GM19193 (cell line): Measurements from ENCODE around the gene GASK1A.

Source experiments
- POLR2A ChIP-seq: IDR thresholded peaks from 4 replicates; pipeline ENCODE4 v1.6.1; 2011; ENCODE audit not compliant: insufficient read depth, insufficient read length; ENCODE audit errors: extremely low read depth

The GASK1A gene

DNA sequence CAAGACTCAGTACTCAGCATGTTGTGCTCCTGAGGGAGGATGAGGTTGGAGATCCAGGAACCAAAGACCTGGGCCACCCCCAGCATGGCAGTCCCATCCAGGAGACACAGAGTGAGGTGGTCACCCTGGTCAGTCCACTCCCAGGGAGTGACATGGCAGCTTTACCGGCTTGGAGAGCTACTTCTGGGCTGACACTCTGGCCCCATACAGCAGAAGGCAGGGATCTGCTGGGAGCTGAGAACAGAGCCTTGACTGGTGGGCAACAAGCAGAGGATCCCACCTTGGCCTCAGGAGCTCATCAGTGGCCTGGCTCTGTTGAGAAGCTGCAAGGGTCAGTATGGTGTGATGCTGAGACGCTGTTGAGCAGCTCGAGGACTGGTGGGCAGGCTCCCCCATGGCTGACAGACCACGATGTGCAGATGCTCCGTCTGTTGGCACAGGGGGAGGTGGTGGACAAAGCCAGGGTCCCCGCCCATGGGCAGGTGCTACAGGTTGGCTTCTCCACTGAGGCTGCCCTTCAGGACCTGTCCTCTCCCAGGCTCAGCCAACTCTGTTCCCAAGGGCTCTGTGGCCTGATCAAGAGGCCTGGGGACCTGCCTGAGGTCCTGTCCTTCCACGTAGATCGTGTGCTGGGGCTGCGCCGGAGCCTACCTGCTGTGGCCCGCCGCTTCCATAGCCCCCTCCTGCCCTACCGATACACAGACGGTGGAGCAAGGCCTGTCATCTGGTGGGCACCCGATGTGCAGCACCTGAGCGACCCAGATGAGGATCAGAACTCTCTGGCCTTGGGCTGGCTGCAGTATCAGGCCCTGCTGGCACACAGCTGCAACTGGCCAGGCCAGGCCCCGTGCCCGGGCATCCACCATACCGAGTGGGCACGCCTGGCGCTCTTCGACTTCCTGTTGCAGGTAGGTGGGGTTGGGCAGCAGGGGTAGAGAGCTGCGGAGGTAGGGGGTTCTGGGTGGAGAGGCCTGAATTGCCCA is 53.8 kb downstream of the GASK1A start:
- TF ChIP-seq POLR2A: no peak

DNA sequence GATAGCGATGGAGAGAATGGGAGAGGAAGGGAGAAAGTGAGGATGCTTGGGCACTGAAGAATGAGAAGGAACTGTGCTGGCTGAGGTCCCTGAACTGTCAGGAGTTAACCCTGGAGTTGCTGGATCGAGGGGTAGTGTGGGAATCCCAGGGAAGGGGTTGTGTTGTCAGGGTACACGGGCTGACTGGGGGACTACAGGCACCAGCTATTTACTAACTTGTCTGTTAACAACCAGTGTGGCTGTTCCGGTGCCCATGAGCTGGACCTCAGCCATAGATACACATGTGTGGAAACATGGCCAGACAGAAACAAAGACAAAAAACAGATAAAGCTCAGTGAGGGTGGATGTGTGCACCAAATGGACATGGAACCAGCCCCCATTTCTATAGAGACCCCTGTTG is 55.1 kb downstream of the GASK1A start:
- TF ChIP-seq POLR2A: no peak

DNA sequence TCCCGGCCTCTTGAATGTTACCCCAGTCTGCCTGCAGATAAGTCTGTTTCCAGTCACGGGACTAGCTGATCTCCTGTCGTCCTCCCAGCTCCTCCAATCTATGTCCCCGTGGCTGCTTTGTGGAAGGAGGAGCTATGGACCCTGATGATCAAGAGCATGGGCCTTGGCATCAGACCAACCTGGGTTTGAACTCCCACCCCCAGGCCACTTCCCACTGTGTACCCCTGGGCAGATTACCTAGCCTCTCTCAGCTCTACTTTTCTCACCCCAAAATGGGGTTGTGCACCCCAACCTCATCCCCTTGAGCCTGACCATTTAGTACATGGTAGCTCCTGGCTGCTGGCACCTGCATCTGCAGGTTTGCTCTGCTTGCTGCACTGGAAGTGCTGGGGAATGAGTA is 55.8 kb downstream of the GASK1A start:
- TF ChIP-seq POLR2A: no peak

DNA sequence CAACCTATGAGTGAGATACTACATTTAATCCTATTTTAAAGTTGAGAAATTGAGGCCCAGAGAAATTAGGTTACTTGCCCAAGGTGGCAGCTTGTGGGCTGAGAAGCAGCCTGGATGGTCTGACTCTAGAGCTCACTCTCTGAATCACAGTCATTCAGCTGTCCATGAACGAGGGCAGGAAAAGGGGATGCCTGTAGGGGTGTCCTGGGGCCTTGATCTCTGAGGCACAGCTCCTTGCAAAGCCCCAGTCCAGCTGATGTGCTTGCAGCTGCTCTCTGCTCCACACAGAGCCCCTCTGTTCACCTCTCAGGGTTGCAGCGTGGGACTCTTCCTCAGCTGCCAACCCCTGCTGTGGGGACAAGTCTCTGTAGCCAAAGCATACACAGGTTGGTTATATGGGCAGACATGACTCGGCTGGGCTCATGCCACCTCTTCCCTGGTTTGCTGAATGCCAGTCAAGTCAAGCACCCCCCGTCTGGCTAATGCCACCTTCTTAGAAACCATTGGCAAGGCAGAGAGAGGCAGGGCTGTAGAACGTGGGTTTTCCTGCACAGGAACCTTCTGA is 56.8 kb downstream of the GASK1A start:
- TF ChIP-seq POLR2A: no peak

- TF ChIP-seq POLR2A: no peak
These were observed 57.7 kb downstream of the GASK1A start for GRCh38 chr3:43036621-43037423.

- no peak for TF ChIP-seq POLR2A
These were observed 58.9 kb downstream of the GASK1A start for GRCh38 chr3:43038010-43038409.

DNA sequence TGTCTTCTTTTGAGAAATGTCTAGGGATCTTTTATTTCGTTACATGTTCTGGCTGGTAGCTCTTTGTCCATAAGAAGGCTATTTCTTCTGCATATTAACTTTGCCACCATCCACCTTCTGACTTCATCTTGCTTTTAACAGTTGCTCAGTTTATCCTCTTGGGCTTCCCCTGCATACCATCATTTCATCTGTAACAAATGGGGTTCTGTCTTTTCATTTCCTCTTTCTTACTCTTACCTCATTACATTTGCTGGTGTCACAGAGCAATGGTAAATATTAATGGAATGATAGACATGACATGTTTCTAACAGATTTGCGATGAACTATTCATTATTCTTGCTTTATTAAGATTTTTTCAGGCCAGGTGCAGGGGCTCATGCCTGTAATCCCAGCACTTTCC is 62.4 kb downstream of the GASK1A start:
- no peak for TF ChIP-seq POLR2A

DNA sequence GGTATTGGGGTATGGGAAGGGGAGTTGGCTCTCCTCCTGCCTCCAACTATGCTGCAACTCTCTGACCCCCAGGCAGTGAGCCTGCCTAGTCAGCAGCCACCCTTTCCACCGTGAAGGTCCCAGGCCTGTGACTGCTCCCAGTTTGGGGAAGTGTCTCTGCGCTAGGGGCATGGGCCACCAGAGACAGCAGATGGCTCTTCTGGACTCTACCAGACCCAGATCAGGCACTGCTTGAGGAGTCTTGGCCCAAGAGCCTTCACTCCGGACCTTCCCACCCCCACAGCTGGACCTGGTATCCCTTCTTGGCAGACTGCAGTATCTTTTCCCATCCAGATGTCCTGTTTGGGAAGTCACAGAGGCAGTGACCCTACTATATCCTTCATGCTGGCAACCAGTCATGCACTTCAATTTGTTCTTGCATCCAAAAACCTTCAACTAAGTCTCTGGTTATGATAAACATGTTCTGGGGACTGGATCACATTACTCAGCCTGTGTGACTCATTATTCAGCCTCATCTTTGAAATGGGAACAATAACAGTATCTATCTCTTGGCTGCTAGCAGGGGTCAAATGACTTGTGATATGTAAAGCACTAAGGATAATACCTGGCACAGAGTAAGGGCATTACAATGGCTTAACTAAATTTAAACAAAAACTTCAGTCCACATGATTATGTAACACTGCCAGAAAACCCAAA is 64.1 kb downstream of the GASK1A start:
- no peak for TF ChIP-seq POLR2A

GRCh38 chr3:43043793-43044192 is 64.7 kb downstream of the GASK1A start:
- TF ChIP-seq POLR2A: no peak

- TF ChIP-seq POLR2A: no peak
These were observed 67.5 kb downstream of the GASK1A start for GRCh38 chr3:43046583-43046982.

DNA sequence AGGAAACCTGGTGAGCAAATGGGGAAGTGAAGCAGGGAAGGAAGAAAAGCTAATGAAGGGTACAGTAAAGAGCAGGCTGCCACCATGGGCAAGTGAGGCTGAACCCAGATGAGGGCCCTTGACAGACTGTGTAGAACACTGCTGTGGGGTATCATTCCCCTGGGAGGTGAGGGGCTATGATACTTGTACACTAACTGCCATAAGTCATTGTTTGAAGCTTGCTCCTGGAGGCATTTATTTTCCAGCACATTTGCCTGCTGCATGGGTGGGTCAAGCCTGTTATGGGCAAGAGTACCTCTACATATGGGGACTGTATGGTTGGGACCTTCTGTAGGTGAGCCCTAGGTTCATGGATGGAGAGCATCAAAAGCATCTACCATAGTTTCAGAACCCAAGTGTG is 69.4 kb downstream of the GASK1A start:
- TF ChIP-seq POLR2A: no peak

DNA sequence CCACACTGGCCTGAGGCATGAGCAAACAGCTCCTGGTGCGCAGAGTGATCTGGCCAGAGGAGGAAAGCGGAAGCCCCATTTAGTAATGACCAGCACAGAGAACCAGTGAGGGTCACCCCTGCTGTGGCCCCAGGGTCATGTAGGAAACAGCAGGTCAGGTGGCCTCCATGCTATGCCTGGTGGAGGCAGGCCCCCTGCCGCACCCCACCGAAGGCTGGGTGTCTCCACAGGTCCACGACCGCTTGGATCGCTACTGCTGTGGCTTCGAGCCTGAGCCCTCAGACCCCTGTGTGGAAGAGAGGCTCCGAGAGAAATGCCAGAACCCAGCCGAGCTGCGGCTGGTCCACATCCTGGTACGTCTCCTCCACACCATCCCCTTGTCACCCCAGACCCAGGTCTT is 74.2 kb downstream of the GASK1A start:
- TF ChIP-seq POLR2A: no peak

- TF ChIP-seq POLR2A: no peak
These were observed 75.6 kb downstream of the GASK1A start for GRCh38 chr3:43054754-43055153.

DNA sequence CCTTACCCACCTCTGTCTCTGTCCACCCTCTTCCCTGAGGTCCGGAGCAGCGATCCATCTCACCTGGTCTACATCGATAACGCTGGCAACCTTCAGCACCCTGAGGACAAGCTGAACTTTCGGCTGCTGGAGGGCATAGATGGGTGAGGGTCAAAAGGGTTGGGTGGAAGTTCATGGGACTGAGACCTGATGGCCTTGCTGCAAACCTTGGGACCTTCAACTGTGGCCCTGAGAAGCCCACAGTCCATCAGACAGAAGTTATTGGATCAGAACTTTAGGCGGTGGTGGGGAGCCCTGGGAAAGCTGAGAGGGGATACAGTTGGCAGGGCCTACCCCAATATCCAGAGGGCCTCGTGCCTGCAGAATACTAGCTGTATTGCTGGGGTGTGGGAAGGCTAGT is 76.3 kb downstream of the GASK1A start:
- TF ChIP-seq POLR2A: no peak
